ENCODE data around the gene ZDHHC16. TPM values are rescaled to one million over a fixed set of nuclear protein-coding genes. Genes with fewer than 3 reads are reported as not detected.
"Not testable (repeated sequence)": the region's sequence is repeated elsewhere in the genome, so short reads cannot be mapped to it uniquely, and the experiment has no call there.

Gene ZDHHC16
- total RNA-seq, 8 experiments from 2014 or later: 11.8 to 48.3 (median 25.7) TPM

DNA sequence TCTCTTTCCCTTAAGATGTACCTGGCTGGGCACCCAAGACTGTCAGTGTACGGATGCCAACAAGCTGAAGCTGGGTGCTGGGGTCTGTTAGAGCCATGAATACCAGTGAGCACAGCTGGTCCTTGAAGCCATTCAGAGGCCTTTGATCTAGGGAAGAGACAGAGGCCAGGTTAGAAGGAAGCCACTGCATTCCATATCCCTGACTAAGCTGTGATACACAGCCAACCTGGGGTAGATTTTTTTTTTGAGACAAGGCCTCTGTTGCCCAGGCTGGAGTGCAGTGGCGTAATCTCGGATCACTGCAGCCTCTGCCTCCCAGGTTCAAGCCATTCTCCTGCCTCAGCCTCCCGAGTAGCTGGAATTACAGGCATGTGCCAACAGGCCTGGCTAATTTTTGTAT is 20.8 kb downstream of the ZDHHC16 start:
- Histone ChIP-seq H3K27ac (no peak overlapping the region), H3K4me3 (no peak overlapping the region), H3K4me1 (replicated peaks in 1 of 2) (no peaks in the 10 kb centered on the region)
- WGBS, 10 experiments: 40 to 100% (median 94%) methylated on average over 1 to 3 of the region's 4 CpGs; no CpG with 5 or more reads in 2 of the 10 experiments
- in situ Hi-C loops (cut with MboI; ENCODE audit: low pct_unique_long_range_greater_than_20kb in 2 of 9, low sequenced_read_pairs in 9 of 9, unreplicated experiment in 9 of 9): loop anchor here in 1 of 9 experiments (25.0 kb wide), 1 partner anchor 96 kb away; the partner anchor contains the start of gene ANKRD2
- no peak for ATAC-seq (replicated peaks in 6 of 8)

DNA sequence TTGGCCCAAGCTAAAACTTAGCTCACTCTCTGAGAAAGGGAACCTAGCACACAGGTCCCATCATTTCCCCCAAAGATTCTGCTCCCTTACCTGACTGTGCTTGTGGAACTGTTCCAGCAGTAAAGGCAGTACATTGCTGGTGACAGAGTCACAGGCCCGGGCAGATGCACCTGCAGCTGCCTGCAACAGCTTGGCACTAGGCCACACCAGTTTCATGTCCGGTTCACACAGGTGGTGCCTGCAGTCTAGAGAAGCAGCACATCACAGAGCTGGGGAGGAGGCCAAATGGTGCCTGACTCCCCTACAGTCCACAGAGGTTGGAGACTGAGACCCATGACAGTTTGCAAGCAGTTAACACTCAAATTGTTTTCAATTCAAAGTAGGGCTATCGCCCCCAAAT is 22.2 kb downstream of the ZDHHC16 start:
- in situ Hi-C loops (cut with MboI; ENCODE audit: low pct_unique_long_range_greater_than_20kb in 2 of 9, low sequenced_read_pairs in 9 of 9, unreplicated experiment in 9 of 9): loop anchor here in 1 of 9 experiments (25.0 kb wide), 1 partner anchor 94 kb away; the partner anchor contains the start of gene ANKRD2
- Histone ChIP-seq H3K4me3 (no peak overlapping the region), H3K4me1 (replicated peaks in 1 of 2) (no peaks in the 10 kb centered on the region), H3K27ac (no peak overlapping the region)
- WGBS, 10 experiments: 88 to 100% (median 100%) methylated on average over 1 to 3 of the region's 3 CpGs; no CpG with 5 or more reads in 2 of the 10 experiments
- ATAC-seq (replicated peaks in 6 of 8): no peak

DNA sequence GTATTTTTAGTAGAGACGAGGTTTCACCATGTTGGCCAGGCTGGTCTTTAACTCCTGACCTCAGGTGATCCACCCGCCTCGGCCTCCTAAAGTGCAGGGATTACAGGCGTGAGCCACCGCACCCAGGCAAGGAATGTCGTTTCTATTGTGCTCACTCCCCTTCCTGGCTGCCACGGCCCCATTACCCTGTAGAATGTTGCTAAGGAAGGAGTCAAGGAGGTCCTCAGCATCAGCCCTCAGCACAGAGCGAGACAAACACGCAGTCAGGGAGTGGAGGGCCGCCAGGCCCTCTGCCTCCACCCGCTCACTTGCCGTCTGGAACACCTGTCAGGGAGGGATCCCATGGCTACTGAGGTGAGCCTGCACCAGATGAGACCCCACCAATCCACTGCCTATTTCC is 22.8 kb downstream of the ZDHHC16 start:
- not testable (repeated sequence) for ATAC-seq (replicated peaks in 6 of 8); H3K4me1 ChIP-seq (replicated peaks in 1 of 2); H3K4me3 ChIP-seq; H3K27ac ChIP-seq
- WGBS, 10 experiments: 98 to 100% (median 100%) methylated on average over 1 to 5 of the region's 12 CpGs; no CpG with 5 or more reads in 6 of the 10 experiments
- in situ Hi-C loops (cut with MboI; ENCODE audit: low pct_unique_long_range_greater_than_20kb in 2 of 9, low sequenced_read_pairs in 9 of 9, unreplicated experiment in 9 of 9): loop anchor here in 1 of 9 experiments (25.0 kb wide), 1 partner anchor 94 kb away; the partner anchor contains the start of gene ANKRD2

GRCh38 chr10:97474918-97475317 is 28.9 kb downstream of the ZDHHC16 start:
- 58 to 100% (median 92%) methylated on average over 2 to 4 of the region's 4 CpGs for WGBS, 10 experiments
- no peak for ATAC-seq (replicated peaks in 6 of 8)
- in situ Hi-C loops (cut with MboI; ENCODE audit: low pct_unique_long_range_greater_than_20kb in 2 of 9, low sequenced_read_pairs in 9 of 9, unreplicated experiment in 9 of 9): loop anchor here in 1 of 9 experiments (25.0 kb wide), 1 partner anchor 87 kb away; the partner anchor contains the start of gene ANKRD2
- H3K27ac ChIP-seq: no peak overlapping the region
- H3K4me1 ChIP-seq (replicated peaks in 1 of 2): no peaks in the 10 kb centered on the region
- no peak overlapping the region for H3K4me3 ChIP-seq

GRCh38 chr10:97475936-97476594 is 30.1 kb downstream of the ZDHHC16 start:
- H3K4me1 ChIP-seq (replicated peaks in 1 of 2): peaks cover 4 to 7% of the 10 kb centered on the region in 2 donors
- H3K27ac ChIP-seq: no peak overlapping the region
- in situ Hi-C loops (cut with MboI; ENCODE audit: low pct_unique_long_range_greater_than_20kb in 2 of 9, low sequenced_read_pairs in 9 of 9, unreplicated experiment in 9 of 9): no loop called here
- peak in 3 of 8 experiments; percentile 53 to 73 (median 59) for ATAC-seq (replicated peaks in 6 of 8)
- no peak overlapping the region for H3K4me3 ChIP-seq
- 42 to 100% (median 82%) methylated on average over 1 to 2 of the region's 2 CpGs; no CpG with 5 or more reads in 2 of the 10 experiments for WGBS, 10 experiments

DNA sequence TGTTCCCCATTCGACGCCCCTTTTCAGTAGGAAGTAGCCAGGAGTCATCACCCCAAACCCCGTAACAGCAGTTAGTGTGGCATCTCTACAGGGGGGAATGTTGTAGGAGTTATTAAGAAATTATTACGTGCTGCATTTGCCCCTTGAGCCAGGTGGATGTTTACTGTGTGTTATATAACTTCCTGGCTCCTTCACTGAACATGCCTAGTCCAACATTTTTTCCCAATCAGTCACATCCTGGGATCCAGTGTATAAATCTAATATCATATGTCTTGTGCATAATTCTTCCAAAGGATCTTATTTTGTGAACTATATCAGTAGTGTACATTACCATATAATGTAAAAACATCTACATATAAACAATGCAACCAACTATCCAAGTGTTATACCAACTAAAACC is 33.4 kb downstream of the ZDHHC16 start:
- H3K27ac ChIP-seq: not testable (repeated sequence)

DNA sequence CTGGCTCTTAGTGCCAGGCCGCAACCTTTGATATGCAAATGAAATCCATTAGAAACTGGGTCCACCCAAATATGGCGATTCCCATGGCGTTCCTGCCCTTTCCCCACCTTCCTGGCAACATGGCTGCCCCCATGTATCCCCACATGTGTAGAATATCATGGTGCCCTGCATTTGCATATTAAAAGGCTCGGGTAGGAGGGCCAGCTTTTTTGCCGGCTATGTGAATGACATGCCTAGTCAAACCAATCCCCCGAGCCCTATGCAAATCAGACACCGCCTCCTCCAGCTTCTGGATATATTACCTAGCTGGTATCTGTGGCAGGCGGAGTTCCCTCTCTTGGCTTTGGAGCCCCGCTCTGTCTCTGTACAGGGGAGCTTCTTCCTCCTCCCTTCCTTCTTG is 34.0 kb downstream of the ZDHHC16 start:
- in situ Hi-C loops (cut with MboI; ENCODE audit: low pct_unique_long_range_greater_than_20kb in 2 of 9, low sequenced_read_pairs in 9 of 9, unreplicated experiment in 9 of 9): no loop called here
- peak in 6 of 8 experiments; percentile 15 to 97 (median 90) for ATAC-seq (replicated peaks in 6 of 8)
- H3K4me3 ChIP-seq: no peak overlapping the region
- 0 to 85% (median 22%) methylated on average over 1 to 6 of the region's 9 CpGs; no CpG with 5 or more reads in 1 of the 10 experiments for WGBS, 10 experiments
- H3K4me1 ChIP-seq (replicated peaks in 1 of 2): peaks cover 4 to 7% of the 10 kb centered on the region in 2 donors
- H3K27ac ChIP-seq: no peak overlapping the region

More for the DNA sequence above, 33.4 kb downstream of the ZDHHC16 start:
- in situ Hi-C loops (cut with MboI; ENCODE audit: low pct_unique_long_range_greater_than_20kb in 2 of 9, low sequenced_read_pairs in 9 of 9, unreplicated experiment in 9 of 9); H3K4me3 ChIP-seq; H3K4me1 ChIP-seq (replicated peaks in 1 of 2): not testable (repeated sequence)
- ATAC-seq (replicated peaks in 6 of 8): peak in 1 of 8 experiments; percentile 5
- WGBS, 10 experiments: 80 to 100% (median 96%) methylated on average over 1 to 4 of the region's 4 CpGs; no CpG with 5 or more reads in 1 of the 10 experiments

GRCh38 chr10:97481071-97481470 is 35.1 kb downstream of the ZDHHC16 start:
- no peak overlapping the region for H3K27ac ChIP-seq
- ATAC-seq (replicated peaks in 6 of 8): peak in 1 of 8 experiments; percentile 18
- peaks cover 4 to 7% of the 10 kb centered on the region in 2 donors for H3K4me1 ChIP-seq (replicated peaks in 1 of 2)
- H3K4me3 ChIP-seq: no peak overlapping the region
- in situ Hi-C loops (cut with MboI; ENCODE audit: low pct_unique_long_range_greater_than_20kb in 2 of 9, low sequenced_read_pairs in 9 of 9, unreplicated experiment in 9 of 9): no loop called here
- 82 to 100% (median 96%) methylated on average over 1 to 4 of the region's 4 CpGs; no CpG with 5 or more reads in 1 of the 10 experiments for WGBS, 10 experiments

DNA sequence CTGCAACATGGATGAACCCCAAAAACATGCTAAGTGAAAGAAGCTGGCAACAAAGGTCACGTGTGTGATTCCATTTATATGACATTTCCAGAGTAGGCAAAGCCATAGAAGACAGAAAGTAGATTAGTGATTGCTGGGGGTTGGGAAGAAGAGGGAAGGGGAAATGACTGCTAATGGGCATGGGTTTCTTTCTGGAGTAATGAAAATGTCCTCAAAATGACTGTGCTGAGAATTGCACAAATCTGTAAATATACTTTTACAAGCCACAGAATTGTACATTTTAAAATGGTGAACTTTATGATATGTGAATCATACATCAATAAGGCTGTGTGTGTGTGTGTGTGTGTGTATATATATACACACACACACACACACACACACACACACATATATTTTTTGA is 36.4 kb downstream of the ZDHHC16 start:
- ATAC-seq (replicated peaks in 6 of 8): no peak
- WGBS, 10 experiments: 83 to 100% (median 100%) methylated on average over 1 of the region's 1 CpG; no CpG with 5 or more reads in 3 of the 10 experiments
- H3K4me3 ChIP-seq: no peak overlapping the region
- H3K27ac ChIP-seq: no peak overlapping the region
- peaks cover 4 to 7% of the 10 kb centered on the region in 2 donors for H3K4me1 ChIP-seq (replicated peaks in 1 of 2)
- in situ Hi-C loops (cut with MboI; ENCODE audit: low pct_unique_long_range_greater_than_20kb in 2 of 9, low sequenced_read_pairs in 9 of 9, unreplicated experiment in 9 of 9): no loop called here

GRCh38 chr10:97483506-97483905 is 37.5 kb downstream of the ZDHHC16 start:
- in situ Hi-C loops (cut with MboI; ENCODE audit: low pct_unique_long_range_greater_than_20kb in 2 of 9, low sequenced_read_pairs in 9 of 9, unreplicated experiment in 9 of 9): no loop called here
- peak in 1 of 8 experiments; percentile 39 for ATAC-seq (replicated peaks in 6 of 8)
- 45 to 95% (median 81%) methylated on average over 1 to 3 of the region's 3 CpGs; no CpG with 5 or more reads in 2 of the 10 experiments for WGBS, 10 experiments
- no peak overlapping the region for H3K4me3 ChIP-seq
- H3K27ac ChIP-seq: no peak overlapping the region
- H3K4me1 ChIP-seq (replicated peaks in 1 of 2): peaks cover 4 to 7% of the 10 kb centered on the region in 2 donors

- in situ Hi-C loops (cut with MboI; ENCODE audit: low pct_unique_long_range_greater_than_20kb in 2 of 9, low sequenced_read_pairs in 9 of 9, unreplicated experiment in 9 of 9): no loop called here
- Histone ChIP-seq H3K4me1 (replicated peaks in 1 of 2) (peaks cover 4 to 7% of the 10 kb centered on the region in 2 donors), H3K27ac (no peak overlapping the region), H3K4me3 (no peak overlapping the region)
- ATAC-seq (replicated peaks in 6 of 8): no peak
- WGBS, 10 experiments: 80 to 100% (median 100%) methylated on average over 1 of the region's 1 CpG; no CpG with 5 or more reads in 5 of the 10 experiments
These were observed 37.9 kb downstream of the ZDHHC16 start for GRCh38 chr10:97483921-97484320.

DNA sequence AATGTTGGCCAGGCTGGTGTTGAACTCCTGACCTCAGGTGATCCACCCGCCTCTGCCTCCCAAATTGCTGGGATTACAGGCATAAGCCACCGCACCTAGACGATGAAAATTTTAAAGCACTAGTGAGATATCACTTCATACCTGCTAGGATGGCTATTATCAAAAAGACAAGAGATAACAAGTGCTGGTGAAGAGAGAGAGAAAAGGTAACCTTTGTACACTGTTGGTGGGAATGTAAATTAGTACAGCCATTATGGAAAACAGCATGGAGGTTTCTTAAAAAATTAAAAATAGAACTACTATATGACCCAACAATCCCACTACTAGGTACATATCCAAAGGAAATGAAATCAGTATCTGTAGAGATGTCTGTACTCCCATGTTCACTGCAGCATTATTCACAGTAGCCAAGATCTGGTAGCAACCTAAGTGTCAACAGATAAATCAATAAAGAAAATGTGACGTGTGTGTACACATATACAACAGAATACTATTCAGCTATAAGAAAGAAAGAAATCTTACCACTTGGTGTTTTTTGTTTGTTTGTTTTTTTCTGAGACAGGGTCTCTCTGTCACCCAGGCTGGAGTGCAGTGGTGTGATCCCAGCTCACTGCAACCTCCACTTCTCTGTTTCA is 39.8 kb downstream of the ZDHHC16 start:
- no peak overlapping the region for H3K27ac ChIP-seq
- H3K4me1 ChIP-seq (replicated peaks in 1 of 2): no peaks in the 10 kb centered on the region
- in situ Hi-C loops (cut with MboI; ENCODE audit: low pct_unique_long_range_greater_than_20kb in 2 of 9, low sequenced_read_pairs in 9 of 9, unreplicated experiment in 9 of 9): no loop called here
- no peak for ATAC-seq (replicated peaks in 6 of 8)
- 60 to 100% (median 94%) methylated on average over 1 to 3 of the region's 4 CpGs; no CpG with 5 or more reads in 2 of the 10 experiments for WGBS, 10 experiments
- no peak overlapping the region for H3K4me3 ChIP-seq

DNA sequence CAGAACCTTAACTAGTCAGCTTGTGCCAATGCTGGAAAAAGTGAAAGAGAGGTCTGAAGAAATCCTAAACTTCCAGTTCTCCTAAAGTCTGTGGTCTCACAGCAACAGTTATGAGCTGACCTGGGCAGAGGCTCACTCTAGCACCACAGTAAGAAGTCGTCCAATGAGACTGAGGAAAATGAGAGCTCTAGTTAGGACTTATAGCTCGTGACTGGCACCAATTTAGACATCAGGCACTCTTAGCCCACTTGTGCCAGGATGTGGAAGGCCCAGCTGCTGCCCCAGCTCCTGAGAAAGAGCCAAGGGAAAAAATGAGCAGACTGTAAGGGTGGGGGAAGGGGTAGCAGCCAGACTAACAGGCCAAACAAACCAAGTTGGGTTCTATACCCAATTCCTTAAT is 44.6 kb downstream of the ZDHHC16 start:
- Histone ChIP-seq H3K4me1 (replicated peaks in 1 of 2) (no peaks in the 10 kb centered on the region), H3K4me3 (no peak overlapping the region), H3K27ac (no peak overlapping the region)
- in situ Hi-C loops (cut with MboI; ENCODE audit: low pct_unique_long_range_greater_than_20kb in 2 of 9, low sequenced_read_pairs in 9 of 9, unreplicated experiment in 9 of 9): no loop called here
- ATAC-seq (replicated peaks in 6 of 8): no peak
- 80 to 100% (median 87%) methylated on average over 1 to 2 of the region's 2 CpGs; no CpG with 5 or more reads in 5 of the 10 experiments for WGBS, 10 experiments

Data from motor neuron (in vitro differentiated cells).